NOMO-1 treated with dmso at 0.1 percent for 144 hours (cell line): ENCODE measurements around the gene VWA8.

Experiments used
- DNase-seq: peaks from one replicate; lab custom pipeline; 2025; ENCODE audit not compliant: unreplicated experiment; lab: John Stamatoyannopoulos, UW

The VWA8 gene

DNA sequence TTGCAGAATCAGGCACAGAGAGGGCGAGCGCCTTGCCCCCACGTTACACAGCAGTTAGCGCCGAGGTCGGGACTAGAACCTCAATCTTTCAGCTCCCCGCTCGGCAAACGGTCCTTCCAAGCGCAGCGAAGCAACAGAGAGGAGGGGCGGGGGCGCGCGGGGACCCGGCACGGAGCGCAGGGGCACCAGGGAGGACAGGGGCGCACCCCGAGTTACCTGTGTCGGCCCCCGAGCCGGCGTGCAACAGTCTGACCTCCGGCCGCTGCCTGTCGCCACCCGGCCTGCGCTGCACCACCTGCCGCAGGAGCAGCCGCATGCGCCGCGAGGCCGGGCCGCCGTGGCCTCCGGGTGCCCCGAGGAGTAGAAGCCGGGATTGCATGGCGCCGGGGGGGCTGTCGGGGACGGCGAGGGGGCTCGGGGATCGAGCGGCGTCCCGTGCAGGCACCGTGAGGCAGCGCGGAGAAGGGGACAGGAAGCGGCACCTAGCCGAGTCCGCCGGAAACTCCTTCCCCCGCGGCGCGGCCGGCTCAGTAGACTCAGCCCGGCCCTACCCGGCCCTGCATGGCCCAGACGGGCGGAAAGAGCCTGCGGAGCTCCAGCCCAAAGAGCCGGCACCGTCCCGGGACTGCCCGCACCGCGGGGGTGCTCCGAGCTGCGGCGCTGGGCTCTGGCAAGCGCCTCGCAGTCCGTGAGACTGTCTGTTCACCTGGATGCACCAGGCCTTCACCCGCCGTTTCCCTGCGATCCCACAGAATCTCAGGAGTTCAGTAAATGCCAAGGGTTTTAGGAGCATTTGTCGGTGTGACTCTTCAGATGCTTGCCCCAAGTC, at the start of gene VWA8:
Gene VWA8, minus strand, starts transcription at position 473 of the 829 bp plus-strand sequence. Its CDS starts 94 bp downstream, at position 379.
- peak; percentile 52 for DNase-seq

GRCh38 chr13:42009057-42009456, 48.1 kb upstream of the VWA8 start:
- DNase-seq = no peak

- DNase-seq = no peak
These were observed 46.9 kb upstream of the VWA8 start for GRCh38 chr13:42007844-42008243.

GRCh38 chr13:42002066-42002465, 41.2 kb upstream of the VWA8 start:
- no peak for DNase-seq

- DNase-seq = no peak
These were observed 40.7 kb upstream of the VWA8 start for GRCh38 chr13:42001580-42001979.

DNA sequence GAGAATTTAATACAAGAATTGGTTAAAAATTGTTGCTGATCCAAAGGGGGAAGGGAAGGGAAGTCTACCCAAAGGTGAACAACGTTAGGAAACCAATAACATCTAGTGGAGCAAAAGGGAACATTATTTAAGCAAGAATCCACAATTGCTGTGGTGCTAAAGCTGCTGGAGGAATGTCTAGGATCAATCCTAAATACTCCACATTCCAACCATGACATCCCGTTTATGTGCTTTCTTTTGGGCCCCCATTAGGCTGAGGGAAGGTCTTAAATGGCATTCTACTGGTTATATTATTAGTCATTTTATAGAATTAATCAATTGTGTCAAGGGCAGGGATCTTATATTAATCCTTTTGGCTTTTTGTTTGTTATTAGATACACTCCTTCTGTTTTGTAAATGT, 39.9 kb upstream of the VWA8 start:
- no peak for DNase-seq

DNA sequence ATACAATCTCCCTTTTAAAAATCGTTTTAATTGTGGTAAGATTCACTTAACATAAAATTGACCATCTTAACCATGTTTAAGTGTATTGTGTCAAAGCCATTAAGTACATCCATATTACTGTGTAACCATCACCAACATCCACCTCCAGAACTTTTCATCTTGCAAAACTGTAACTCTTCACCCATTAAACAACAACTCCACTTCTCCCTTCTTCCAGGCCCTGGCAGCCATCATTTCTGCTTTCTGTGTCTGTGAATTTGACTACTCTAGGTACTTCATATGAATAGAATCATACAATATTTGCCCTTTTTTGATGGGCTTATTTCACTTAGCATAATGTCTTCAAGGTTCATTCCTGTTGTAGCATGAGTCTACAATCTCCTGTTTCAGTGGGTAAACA, 36.5 kb upstream of the VWA8 start:
- DNase-seq = no peak

DNA sequence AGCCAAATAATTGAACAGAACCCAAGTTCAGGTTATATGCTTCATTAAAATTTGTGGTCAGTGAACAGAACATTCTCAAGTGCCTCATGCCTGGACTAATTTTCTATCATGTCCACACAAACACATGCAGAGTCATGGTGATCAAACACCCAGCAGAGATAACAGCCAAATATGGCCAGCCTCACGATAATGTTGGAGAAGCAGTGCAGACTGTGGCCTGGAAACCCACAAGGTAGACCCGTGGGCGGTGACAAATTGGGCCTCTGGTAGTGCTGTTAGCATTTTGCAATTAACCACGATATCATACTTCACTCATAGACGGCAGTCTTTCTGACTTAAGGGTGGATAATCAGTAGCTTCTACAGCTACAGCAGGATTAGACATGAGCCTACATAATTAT, 35.0 kb upstream of the VWA8 start:
- DNase-seq = no peak

DNA sequence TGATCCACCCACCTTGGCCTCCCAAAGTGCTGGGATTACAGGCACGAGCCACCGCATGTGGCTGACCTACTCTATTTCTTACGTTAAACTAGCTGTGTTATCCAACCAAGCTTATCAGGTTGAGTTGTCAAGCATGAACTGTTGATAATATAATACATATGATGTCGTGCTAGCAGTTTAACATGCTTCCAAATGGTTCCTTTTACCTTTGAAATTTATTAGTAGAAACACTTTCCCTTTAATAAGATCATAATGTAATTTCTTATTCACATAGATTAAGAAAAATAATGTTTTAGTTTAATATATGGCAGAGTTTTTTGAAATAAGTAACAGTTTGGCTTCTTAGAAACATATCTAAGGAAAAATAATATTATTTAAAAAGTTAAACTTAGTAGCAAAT, 34.4 kb upstream of the VWA8 start:
- DNase-seq = no peak

GRCh38 chr13:41994696-41995095, 33.8 kb upstream of the VWA8 start:
- DNase-seq = no peak

DNA sequence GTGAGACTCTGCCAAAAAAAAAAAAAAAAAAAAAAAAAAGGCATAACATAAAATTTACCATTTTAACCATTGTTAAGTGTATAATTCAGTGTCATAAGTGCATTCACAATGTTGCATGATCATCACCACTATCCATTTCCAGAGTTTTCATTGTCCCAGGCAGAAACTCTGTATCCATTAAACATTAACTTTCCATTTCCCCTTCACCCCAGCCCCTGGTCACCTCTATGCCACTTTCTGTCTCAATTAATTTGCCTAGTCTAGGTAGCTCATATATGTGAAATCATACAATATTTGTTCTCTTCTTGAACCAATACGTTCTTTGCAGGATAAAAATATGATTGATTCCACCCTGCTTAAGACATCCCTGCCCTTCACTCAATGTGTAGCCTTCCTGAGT, 31.0 kb upstream of the VWA8 start:
- DNase-seq = no peak

- DNase-seq = no peak
These were observed 27.3 kb upstream of the VWA8 start for GRCh38 chr13:41988244-41988643.

GRCh38 chr13:41985788-41986508, 25.0 kb upstream of the VWA8 start:
- no peak for DNase-seq

DNA sequence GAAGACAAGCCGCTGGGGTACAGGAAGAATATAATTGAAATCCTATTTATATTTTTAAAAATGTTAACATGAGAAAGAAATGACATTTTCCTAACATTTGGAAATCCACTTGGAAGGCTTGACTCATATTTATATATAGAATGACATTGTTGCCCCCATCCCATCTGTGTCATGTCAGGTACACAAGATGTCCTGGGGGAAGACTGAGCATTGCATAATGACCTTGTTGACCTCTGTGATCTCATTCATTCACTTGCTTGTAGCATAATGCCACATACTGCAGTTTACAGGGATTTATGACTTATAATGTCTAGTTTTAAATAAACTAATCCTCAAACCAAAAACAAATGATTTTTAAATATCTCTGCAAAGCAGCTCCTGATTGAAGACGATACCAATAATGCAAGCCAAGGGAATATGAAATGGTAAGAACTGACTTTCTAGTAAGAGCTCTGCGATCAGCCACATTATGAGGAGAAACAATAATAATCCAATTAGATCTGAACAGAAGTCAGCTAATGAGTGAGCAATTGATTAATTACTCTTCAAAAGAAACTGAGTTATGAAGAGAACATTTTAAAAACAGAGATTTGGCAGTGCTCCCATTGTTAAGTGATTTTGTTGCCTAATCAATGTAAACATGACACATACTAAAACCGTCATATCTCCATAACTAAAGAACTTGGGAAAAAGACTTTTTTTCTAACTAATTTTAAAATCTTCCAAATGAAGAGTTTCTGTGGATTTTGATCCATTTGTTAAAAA, 21.2 kb upstream of the VWA8 start:
- DNase-seq = no peak

DNA sequence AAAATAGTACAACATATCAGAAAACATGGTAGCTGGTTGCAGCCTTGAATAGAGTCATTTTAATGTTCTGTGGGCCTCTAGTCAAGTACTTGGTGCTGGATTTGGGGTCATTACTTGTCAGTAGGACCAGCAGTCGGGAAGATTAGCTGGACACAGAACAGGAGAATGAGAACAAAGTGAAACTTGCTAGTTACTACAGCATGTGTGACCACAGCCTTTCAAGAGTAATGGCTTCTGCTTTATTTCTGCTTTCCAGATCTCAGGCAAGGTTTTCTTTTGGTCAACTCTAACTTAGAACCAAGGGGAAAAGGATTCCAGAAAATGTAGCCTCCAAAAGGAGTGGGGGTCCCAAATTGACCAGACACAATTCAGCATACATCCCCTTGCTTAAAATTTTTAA, 17.1 kb upstream of the VWA8 start:
- no peak for DNase-seq

- no peak for DNase-seq
These were observed 15.6 kb upstream of the VWA8 start for GRCh38 chr13:41976476-41976875.

- DNase-seq = no peak
These were observed 13.5 kb upstream of the VWA8 start for GRCh38 chr13:41974262-41974900.

DNA sequence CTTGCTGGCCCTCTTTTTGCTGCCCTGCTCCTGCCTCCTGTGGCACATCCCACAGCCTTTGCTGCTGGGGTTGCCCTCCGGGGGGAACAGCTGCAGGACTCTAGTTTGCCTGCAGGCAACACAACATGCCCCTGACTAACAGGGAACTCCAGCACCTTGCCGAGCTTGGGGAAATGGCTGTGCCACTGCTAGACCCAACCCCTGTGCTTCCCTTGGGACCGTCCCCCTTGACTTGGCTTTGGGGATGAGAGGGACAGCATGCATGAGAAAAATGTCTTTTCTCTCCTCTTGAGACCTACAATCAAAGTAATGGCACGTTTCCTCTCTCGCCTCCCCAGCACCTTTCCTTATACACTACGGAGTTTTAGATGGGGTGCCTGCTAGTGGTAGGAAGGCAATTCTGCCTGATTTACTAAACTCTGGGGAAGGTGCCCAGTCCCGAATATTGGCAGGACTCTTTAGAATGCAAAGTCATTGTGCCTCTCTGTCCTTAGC, 12.4 kb upstream of the VWA8 start:
- DNase-seq = no peak

GRCh38 chr13:41971848-41972247, 10.9 kb upstream of the VWA8 start:
- DNase-seq = no peak

- no peak for DNase-seq
These were observed 10.0 kb upstream of the VWA8 start for GRCh38 chr13:41970918-41971317.

GRCh38 chr13:41970022-41970421, 9.1 kb upstream of the VWA8 start:
- no peak for DNase-seq
